Neural cell (in vitro differentiated cells): ENCODE measurements around the gene REEP1.

Source experiments
- EP300 ChIP-seq: fragments of 450-650 bp; conservative IDR thresholded peaks from 2 replicates; pipeline ENCODE4 v1.6.1; 2014; ENCODE audit warnings: antibody characterized with exemption, mild to moderate bottlenecking, moderate library complexity; ENCODE audit not compliant: poor library complexity, severe bottlenecking
- EZH2 ChIP-seq: fragments of 200-600, 300-800 bp; shearing (Covaris generic), sonication (generic); IDR thresholded peaks from 2 replicates; pipeline ENCODE4 v1.6.1; 2014; ENCODE audit warnings: antibody characterized with exemption, low read length, borderline replicate concordance, mild to moderate bottlenecking; ENCODE audit not compliant: insufficient read depth, poor library complexity, severe bottlenecking
- POLR2AphosphoS5 ChIP-seq: IDR thresholded peaks from 2 replicates; pipeline ENCODE4 v1.6.1; 2012
- TAF1 ChIP-seq: IDR thresholded peaks from 2 replicates; pipeline ENCODE4 v1.6.1; 2012; ENCODE audit warnings: low read depth
- TF ChIP-seq, protein P1 (sequence below): fragments of 450-650 bp; IDR thresholded peaks from 2 replicates; pipeline ENCODE4 v1.5.1; 2014; ENCODE audit warnings: antibody characterized with exemption, mild to moderate bottlenecking, moderate library complexity; ENCODE audit not compliant: poor library complexity, severe bottlenecking
- TF ChIP-seq, protein P2 (sequence below): IDR thresholded peaks from 2 replicates; pipeline ENCODE4 v1.6.1; 2012; ENCODE audit warnings: borderline replicate concordance

- TF ChIP-seq, protein P1, sequence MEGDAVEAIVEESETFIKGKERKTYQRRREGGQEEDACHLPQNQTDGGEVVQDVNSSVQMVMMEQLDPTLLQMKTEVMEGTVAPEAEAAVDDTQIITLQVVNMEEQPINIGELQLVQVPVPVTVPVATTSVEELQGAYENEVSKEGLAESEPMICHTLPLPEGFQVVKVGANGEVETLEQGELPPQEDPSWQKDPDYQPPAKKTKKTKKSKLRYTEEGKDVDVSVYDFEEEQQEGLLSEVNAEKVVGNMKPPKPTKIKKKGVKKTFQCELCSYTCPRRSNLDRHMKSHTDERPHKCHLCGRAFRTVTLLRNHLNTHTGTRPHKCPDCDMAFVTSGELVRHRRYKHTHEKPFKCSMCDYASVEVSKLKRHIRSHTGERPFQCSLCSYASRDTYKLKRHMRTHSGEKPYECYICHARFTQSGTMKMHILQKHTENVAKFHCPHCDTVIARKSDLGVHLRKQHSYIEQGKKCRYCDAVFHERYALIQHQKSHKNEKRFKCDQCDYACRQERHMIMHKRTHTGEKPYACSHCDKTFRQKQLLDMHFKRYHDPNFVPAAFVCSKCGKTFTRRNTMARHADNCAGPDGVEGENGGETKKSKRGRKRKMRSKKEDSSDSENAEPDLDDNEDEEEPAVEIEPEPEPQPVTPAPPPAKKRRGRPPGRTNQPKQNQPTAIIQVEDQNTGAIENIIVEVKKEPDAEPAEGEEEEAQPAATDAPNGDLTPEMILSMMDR, result peak; percentile 4
- TF ChIP-seq EZH2, result no peak
- no peak for TF ChIP-seq EP300
- no peak for TF ChIP-seq POLR2AphosphoS5
- no peak for TF ChIP-seq TAF1
- TF ChIP-seq, protein P2, sequence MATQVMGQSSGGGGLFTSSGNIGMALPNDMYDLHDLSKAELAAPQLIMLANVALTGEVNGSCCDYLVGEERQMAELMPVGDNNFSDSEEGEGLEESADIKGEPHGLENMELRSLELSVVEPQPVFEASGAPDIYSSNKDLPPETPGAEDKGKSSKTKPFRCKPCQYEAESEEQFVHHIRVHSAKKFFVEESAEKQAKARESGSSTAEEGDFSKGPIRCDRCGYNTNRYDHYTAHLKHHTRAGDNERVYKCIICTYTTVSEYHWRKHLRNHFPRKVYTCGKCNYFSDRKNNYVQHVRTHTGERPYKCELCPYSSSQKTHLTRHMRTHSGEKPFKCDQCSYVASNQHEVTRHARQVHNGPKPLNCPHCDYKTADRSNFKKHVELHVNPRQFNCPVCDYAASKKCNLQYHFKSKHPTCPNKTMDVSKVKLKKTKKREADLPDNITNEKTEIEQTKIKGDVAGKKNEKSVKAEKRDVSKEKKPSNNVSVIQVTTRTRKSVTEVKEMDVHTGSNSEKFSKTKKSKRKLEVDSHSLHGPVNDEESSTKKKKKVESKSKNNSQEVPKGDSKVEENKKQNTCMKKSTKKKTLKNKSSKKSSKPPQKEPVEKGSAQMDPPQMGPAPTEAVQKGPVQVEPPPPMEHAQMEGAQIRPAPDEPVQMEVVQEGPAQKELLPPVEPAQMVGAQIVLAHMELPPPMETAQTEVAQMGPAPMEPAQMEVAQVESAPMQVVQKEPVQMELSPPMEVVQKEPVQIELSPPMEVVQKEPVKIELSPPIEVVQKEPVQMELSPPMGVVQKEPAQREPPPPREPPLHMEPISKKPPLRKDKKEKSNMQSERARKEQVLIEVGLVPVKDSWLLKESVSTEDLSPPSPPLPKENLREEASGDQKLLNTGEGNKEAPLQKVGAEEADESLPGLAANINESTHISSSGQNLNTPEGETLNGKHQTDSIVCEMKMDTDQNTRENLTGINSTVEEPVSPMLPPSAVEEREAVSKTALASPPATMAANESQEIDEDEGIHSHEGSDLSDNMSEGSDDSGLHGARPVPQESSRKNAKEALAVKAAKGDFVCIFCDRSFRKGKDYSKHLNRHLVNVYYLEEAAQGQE, result no peak
These were observed 30.9 kb upstream of the REEP1 start for GRCh38 chr2:86368161-86368824.
